GM12873 (cell line): ENCODE measurements around the gene NELFCD.

ENCODE experiments used
- CTCF ChIP-seq: IDR thresholded peaks from 2 replicates; pipeline ENCODE4 v1.5.1; 2012; ENCODE audit warnings: low read depth, mild to moderate bottlenecking, moderate library complexity, low read length, control low read depth; ENCODE audit not compliant: insufficient read depth; ENCODE audit errors: missing control alignments

NELFCD gene

GRCh38 chr20:59004493-59004762 lies 23.4 kb downstream of the NELFCD start:
- no peak for TF ChIP-seq CTCF

- no peak for TF ChIP-seq CTCF
These were observed 23.9 kb downstream of the NELFCD start for GRCh38 chr20:59004763-59005522.

GRCh38 chr20:59005523-59006166 lies 24.6 kb downstream of the NELFCD start:
- no peak for TF ChIP-seq CTCF

DNA sequence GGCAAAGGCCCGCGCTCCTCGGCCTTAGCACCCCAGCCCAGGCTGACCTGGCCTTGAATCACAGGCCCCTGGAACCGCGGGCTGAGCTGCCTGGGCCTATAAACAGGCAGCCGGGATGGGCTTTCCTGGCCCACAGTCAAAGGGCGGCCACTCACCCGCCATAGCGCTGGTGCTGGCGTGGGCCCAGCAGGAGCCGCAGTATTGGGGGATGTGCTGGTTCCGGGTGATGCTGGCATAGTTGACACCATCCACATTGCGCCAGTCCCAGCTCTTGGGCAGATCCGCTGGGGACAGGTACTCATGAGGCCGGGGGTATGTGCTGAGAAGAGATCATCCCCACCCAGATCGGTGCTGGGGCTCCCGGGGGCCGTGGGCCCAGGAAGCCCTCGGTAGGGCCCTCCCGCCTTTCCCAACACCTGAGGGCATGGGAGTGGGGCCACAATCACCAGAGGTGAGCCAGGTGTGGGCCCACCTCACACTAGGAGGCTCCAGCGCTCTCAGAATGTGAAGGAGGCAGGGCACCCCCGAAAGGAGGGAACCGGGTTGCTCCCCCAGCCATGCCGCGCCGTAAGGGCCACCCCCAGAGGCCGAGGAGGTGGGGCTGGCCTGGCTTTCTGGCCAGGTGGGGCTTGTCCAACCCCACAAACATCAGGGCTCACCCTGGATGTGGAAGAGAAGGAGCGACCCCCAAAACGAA lies 25.3 kb downstream of the NELFCD start:
- TF ChIP-seq CTCF = no peak

GRCh38 chr20:59006864-59007664 lies 26.0 kb downstream of the NELFCD start, which contains the start of gene CTSZ:
CTSZ (minus strand) TSS chr20:59007254; CDS start chr20:59007128, 126 bp downstream.
- TF ChIP-seq CTCF = no peak

- no peak for TF ChIP-seq CTCF
These were observed 26.8 kb downstream of the NELFCD start for GRCh38 chr20:59007665-59008511.
